Left renal pelvis (tissue), 4 donors: ENCODE data around the gene PCYT1B. TPM values are rescaled to one million over a fixed set of nuclear protein-coding genes. Genes with fewer than 3 reads are reported as not detected.

ENCODE experiments used
- DNase-seq, 4 donors: peaks; one replicate each; pipeline ENCODE4 v3.0.0-alpha.2; 2013; ENCODE audit warnings: low read depth in 4 of 4, low spot score in 3 of 4
- polyA plus RNA-seq, 4 donors: library from polyadenylated mRNA; unstranded; fragments of 120-200 nt; gene quantifications; one replicate each; pipeline ENCODE4 v1.2.1, GENCODE V29; 2013; ENCODE audit not compliant: insufficient read length in 4 of 4

The PCYT1B gene
- polyA plus RNA-seq, 4 donors = 2.6 to 3.8 (median 2.7) TPM

DNA sequence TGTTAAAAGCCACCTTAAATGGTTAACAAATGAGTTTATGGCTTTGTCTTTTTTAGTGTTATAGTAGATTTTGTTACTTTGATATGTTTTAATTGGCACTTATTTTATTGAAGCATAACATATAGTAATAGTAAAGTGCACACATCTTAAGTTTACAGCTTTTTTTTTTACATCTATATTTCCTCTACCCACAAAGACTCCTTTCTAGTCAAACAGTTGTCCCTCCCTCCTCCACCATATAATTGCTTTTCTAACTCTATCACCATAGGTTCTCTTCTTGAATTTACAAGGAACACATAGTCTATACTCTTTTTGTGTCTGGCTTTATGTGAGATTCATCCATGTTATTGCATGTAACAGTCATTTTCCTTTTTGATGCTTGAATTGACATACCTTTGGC is 110.6 kb downstream of the PCYT1B start:
- DNase-seq = no peak

DNA sequence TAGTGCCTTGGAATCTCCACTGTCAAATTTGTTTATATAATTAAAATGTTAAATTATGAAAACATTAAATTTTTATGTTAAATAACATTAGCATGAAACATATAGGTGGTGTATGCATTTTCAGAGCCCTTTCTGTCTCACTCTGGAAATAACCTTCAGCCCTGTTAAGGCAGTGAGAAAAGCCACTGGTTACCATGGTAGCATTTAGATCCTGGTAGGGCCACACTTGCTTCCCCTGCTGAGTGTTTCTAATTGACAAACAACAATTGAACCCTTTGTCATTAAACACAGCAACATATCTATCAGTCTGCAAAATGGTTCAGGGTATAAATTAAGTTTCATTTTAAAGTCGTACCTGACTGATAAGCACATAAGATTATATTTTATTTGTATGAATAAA is 118.5 kb downstream of the PCYT1B start:
- DNase-seq = no peak

- no peak for DNase-seq
Observed at GRCh38 chrX:24526616-24527015, 120.5 kb downstream of the PCYT1B start.

GRCh38 chrX:24525455-24525854 is 121.7 kb downstream of the PCYT1B start:
- DNase-seq = no peak

DNA sequence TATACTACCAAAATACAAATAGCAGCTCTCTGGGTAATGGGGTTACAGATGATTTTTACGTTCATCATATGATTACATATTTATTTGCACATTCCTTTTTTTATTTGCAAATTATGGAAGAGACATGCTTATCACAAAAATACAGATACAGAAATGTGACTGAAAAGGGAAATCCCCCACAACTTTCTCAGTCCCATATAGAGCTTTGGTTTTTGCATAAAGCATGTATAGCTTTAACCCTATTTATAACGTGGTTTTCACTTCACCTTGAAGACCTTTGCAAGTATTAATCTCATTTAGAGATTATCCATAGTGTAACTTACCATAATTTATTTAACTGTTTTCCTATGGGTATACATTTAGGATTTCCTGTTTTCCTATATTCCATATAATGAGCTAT is 126.7 kb downstream of the PCYT1B start:
- DNase-seq = no peak

- DNase-seq = no peak
Observed at GRCh38 chrX:24515447-24515846, 131.7 kb downstream of the PCYT1B start.

DNA sequence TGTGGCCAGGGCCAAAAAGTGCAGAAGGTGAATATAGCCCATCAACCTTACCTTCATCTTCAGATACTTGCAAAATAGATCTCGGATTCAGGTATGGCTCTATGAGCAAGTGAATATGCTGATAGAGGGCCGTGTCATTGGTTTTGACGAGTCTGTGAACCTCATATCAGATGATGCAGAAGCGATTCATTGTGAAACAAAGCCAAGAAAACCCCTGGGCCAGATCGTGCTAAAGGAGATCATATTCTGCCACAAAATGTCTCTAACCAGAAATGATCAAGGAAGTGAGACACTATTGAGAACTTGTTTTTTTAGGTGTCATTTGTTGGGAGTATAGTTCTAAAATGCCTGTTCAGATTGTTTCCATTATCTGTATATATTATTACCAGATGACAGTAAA is 133.7 kb downstream of the PCYT1B start:
- no peak for DNase-seq

GRCh38 chrX:24508375-24508774 is 138.8 kb downstream of the PCYT1B start:
- no peak for DNase-seq

Other genes with a start within 250 kb of the PCYT1B start
- 10 to 100 TPM in 1 of 4 donors, 1 to 10 TPM in 3; 3.7 to 10.5 (median 8.7) TPM for gene PDK3, start 182.1 kb downstream of the PCYT1B start, polyA plus RNA-seq
- gene POLA1, start 46.6 kb upstream of the PCYT1B start, polyA plus RNA-seq = 10 to 100 TPM; 14.8 to 19.9 (median 17.1) TPM